ENCODE measurements around the gene FAM240A.
"Not testable (repeated sequence)": the region's sequence is repeated elsewhere in the genome, so short reads cannot be mapped to it uniquely, and the experiment has no call there.

DNA sequence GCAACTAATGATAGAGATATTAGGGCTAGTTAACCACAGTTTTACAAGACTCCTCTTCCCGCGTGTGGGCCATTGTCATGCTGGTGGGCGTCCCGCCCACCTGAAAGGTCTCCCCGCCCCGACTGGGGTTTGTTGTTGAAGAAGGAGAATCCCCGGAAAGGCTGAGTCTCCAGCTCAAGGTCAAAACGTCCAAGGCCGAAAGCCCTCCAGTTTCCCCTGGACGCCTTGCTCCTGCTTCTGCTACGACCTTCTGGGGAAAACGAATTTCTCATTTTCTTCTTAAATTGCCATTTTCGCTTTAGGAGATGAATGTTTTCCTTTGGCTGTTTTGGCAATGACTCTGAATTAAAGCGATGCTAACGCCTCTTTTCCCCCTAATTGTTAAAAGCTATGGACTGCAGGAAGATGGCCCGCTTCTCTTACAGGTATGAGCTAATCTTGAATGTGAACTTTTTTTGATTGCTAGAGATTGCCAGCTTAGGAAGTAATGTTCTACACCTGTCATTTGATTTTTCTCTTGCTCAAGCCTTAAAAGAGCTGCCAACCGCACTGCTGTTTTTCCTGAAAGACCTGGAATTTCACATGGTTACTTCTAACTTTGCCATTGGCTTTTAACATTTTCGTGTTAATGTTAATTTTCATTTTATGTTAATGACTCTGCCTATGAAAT is 34.6 kb upstream of the FAM240A start:
- TF ChIP-seq, protein P1, sequence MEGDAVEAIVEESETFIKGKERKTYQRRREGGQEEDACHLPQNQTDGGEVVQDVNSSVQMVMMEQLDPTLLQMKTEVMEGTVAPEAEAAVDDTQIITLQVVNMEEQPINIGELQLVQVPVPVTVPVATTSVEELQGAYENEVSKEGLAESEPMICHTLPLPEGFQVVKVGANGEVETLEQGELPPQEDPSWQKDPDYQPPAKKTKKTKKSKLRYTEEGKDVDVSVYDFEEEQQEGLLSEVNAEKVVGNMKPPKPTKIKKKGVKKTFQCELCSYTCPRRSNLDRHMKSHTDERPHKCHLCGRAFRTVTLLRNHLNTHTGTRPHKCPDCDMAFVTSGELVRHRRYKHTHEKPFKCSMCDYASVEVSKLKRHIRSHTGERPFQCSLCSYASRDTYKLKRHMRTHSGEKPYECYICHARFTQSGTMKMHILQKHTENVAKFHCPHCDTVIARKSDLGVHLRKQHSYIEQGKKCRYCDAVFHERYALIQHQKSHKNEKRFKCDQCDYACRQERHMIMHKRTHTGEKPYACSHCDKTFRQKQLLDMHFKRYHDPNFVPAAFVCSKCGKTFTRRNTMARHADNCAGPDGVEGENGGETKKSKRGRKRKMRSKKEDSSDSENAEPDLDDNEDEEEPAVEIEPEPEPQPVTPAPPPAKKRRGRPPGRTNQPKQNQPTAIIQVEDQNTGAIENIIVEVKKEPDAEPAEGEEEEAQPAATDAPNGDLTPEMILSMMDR (IDR thresholded peaks at IDR 0.05 in 2 of 3, conservative IDR thresholded peaks at IDR 0.05 in 1 of 3; ENCODE audit: control insufficient read depth in 2 of 3, extremely low read depth in 1 of 3, insufficient read depth in 1 of 3, low read depth in 3 of 3, low read length in 3 of 3), result not testable (repeated sequence)
- TF ChIP-seq MYC (IDR thresholded peaks at IDR 0.05; ENCODE audit: insufficient read depth, insufficient read length, insufficient replicate concordance, low read length, severe bottlenecking); GABPA (IDR thresholded peaks at IDR 0.05; ENCODE audit: low read depth); RAD21 (IDR thresholded peaks at IDR 0.05; ENCODE audit: insufficient read depth, low read depth, low read length); NFYA (IDR thresholded peaks at IDR 0.05; ENCODE audit: borderline replicate concordance, low read depth, low read length); EZH2 (IDR thresholded peaks at IDR 0.05; ENCODE audit: borderline replicate concordance, control insufficient read depth, low read depth, low read length); ATF7 (IDR thresholded peaks at IDR 0.05; ENCODE audit: low read depth); NFYB (IDR thresholded peaks at IDR 0.05; ENCODE audit: insufficient read depth, low read depth, low read length); CREM (IDR thresholded peaks at IDR 0.05; ENCODE audit: low read depth); SP1 (IDR thresholded peaks at IDR 0.05; ENCODE audit: low read depth, low read length); SRF (IDR thresholded peaks at IDR 0.05; ENCODE audit: low read depth in 2 of 2, low read length in 2 of 2); SREBF1 (IDR thresholded peaks at IDR 0.05; ENCODE audit: low read length): not testable (repeated sequence)

Measured in GM12878 (cell line).